ENCODE measurements around the gene SLMAP.

DNA sequence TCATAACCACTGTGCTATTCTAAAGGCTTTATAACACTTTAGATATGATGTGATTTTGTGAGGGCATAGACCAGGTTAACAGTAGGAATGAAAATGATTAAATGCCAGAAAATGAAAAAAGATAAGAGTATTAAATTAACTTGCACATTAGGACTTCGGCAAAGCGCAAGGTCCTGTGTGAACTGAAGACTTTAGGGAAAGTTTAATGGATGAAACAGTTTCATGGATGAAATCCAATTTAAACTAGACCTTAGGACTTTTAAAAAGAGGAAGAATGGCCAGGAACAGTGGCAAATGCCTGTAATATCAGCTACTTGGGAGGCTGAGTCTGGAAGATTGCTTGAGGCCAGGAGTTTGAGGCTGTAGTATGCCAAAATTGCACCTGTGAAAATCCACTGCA is 8.7 kb downstream of the SLMAP start:
- TF ChIP-seq, protein P1, sequence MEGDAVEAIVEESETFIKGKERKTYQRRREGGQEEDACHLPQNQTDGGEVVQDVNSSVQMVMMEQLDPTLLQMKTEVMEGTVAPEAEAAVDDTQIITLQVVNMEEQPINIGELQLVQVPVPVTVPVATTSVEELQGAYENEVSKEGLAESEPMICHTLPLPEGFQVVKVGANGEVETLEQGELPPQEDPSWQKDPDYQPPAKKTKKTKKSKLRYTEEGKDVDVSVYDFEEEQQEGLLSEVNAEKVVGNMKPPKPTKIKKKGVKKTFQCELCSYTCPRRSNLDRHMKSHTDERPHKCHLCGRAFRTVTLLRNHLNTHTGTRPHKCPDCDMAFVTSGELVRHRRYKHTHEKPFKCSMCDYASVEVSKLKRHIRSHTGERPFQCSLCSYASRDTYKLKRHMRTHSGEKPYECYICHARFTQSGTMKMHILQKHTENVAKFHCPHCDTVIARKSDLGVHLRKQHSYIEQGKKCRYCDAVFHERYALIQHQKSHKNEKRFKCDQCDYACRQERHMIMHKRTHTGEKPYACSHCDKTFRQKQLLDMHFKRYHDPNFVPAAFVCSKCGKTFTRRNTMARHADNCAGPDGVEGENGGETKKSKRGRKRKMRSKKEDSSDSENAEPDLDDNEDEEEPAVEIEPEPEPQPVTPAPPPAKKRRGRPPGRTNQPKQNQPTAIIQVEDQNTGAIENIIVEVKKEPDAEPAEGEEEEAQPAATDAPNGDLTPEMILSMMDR (IDR thresholded peaks at IDR 0.05) = no peak
- TF ChIP-seq POLR2A (IDR thresholded peaks at IDR 0.05) (no peak), POLR2AphosphoS5 (IDR thresholded peaks at IDR 0.05) (no peak)

Measured in prostate gland (tissue), 2 donors.